ENCODE measurements around the gene SHMT1. TPM values are rescaled to one million over a fixed set of nuclear protein-coding genes. Genes with fewer than 3 reads are reported as not detected.

SHMT1 gene
- total and polyA plus RNA-seq, 2 of the 4 experiments (the other 2 are of a cell fraction), result 7.5 to 8.1 TPM

Small RNA genes lying within 50 kb of the gene (microRNA-seq; reads per million reads assigned to microRNA genes)
- gene AL353997.5 (ENCODE audit: insufficient read depth, insufficient read length) (not detected), gene MIR6778 (ENCODE audit: unreplicated experiment) (not detected)

Small RNA genes lying within 50 kb of the gene (small RNA-seq; reads per million reads assigned to genes)
- 0 reads per million in 5 experiments for gene AL353997.5

Other genes starting within 250 kb of the SHMT1 start
- 79.6 and 86.1 TPM in 2 replicates for gene ALKBH5, start 179.7 kb downstream of the SHMT1 start, total RNA-seq (2012; rRNA removed)
- 54.6 and 57.6 TPM in 2 replicates for gene ALKBH5, start 179.7 kb downstream of the SHMT1 start, polyA plus RNA-seq (2012; rRNA removed)
- gene LLGL1, start 137.9 kb downstream of the SHMT1 start, total RNA-seq (2012; rRNA removed), result 34.2 and 40.1 TPM in 2 replicates
- gene LLGL1, start 137.9 kb downstream of the SHMT1 start, polyA plus RNA-seq (2012; rRNA removed), result 52.9 and 57.9 TPM in 2 replicates
- gene FLII, start 104.8 kb downstream of the SHMT1 start, total RNA-seq (2012; rRNA removed), result 258 and 263 TPM in 2 replicates
- 290 and 321 TPM in 2 replicates for gene FLII, start 104.8 kb downstream of the SHMT1 start, polyA plus RNA-seq (2012; rRNA removed)
- 9.1 and 12.2 TPM in 2 replicates for gene MIEF2, start 102.9 kb downstream of the SHMT1 start, total RNA-seq (2012; rRNA removed)
- gene MIEF2, start 102.9 kb downstream of the SHMT1 start, polyA plus RNA-seq (2012; rRNA removed), result 20.7 and 26.6 TPM in 2 replicates
- gene TOP3A, start 48.6 kb downstream of the SHMT1 start, total RNA-seq (2012; rRNA removed), result 21.3 and 25.6 TPM in 2 replicates
- 12.4 and 13.4 TPM in 2 replicates for gene TOP3A, start 48.6 kb downstream of the SHMT1 start, polyA plus RNA-seq (2012; rRNA removed)
- gene SMCR8, start 48.3 kb downstream of the SHMT1 start, total RNA-seq (2012; rRNA removed), result 10.6 and 10.9 TPM in 2 replicates
- gene SMCR8, start 48.3 kb downstream of the SHMT1 start, polyA plus RNA-seq (2012; rRNA removed), result 7.1 and 7.2 TPM in 2 replicates
- not detected in 2 replicates for gene EVPLL, start 14.2 kb upstream of the SHMT1 start, total RNA-seq (2012; rRNA removed)
- gene EVPLL, start 14.2 kb upstream of the SHMT1 start, polyA plus RNA-seq (2012; rRNA removed), result not detected in 2 replicates
- not detected in 2 replicates for gene LGALS9C, start 113.2 kb upstream of the SHMT1 start, total RNA-seq (2012; rRNA removed)
- gene LGALS9C, start 113.2 kb upstream of the SHMT1 start, polyA plus RNA-seq (2012; rRNA removed), result not detected in 2 replicates

All from IMR-90 (cell line).